HFF-Myc (cell line): ENCODE results near the gene ARF3.

ENCODE experiments used
- DNase-seq: peaks from one replicate; pipeline ENCODE4 v3.0.0-alpha.2; 2011; ENCODE audit warnings: low read depth; ENCODE audit errors: extremely low read depth
- H3K4me3 ChIP-seq: replicated peaks from 2 replicates; pipeline ENCODE4 v1.5.1; 2011; ENCODE audit warnings: low read depth, mild to moderate bottlenecking, control low read depth, low read length
- TF ChIP-seq, protein P1 (sequence below): IDR thresholded peaks from 2 replicates; pipeline ENCODE4 v1.5.1; 2012; ENCODE audit warnings: mild to moderate bottlenecking, low read depth, low read length, control low read depth; ENCODE audit errors: missing control alignments

ARF3 gene

GRCh38 chr12:48961801-48962200, 4.5 kb upstream of the ARF3 start:
- no peak overlapping the region for H3K4me3 ChIP-seq
- DNase-seq, result no peak
- TF ChIP-seq, protein P1, sequence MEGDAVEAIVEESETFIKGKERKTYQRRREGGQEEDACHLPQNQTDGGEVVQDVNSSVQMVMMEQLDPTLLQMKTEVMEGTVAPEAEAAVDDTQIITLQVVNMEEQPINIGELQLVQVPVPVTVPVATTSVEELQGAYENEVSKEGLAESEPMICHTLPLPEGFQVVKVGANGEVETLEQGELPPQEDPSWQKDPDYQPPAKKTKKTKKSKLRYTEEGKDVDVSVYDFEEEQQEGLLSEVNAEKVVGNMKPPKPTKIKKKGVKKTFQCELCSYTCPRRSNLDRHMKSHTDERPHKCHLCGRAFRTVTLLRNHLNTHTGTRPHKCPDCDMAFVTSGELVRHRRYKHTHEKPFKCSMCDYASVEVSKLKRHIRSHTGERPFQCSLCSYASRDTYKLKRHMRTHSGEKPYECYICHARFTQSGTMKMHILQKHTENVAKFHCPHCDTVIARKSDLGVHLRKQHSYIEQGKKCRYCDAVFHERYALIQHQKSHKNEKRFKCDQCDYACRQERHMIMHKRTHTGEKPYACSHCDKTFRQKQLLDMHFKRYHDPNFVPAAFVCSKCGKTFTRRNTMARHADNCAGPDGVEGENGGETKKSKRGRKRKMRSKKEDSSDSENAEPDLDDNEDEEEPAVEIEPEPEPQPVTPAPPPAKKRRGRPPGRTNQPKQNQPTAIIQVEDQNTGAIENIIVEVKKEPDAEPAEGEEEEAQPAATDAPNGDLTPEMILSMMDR, result no peak

- H3K4me3 ChIP-seq, result no peak overlapping the region
- DNase-seq, result no peak
- TF ChIP-seq, protein P1, result no peak
Observed at GRCh38 chr12:48961331-48961730, 4.0 kb upstream of the ARF3 start.

- TF ChIP-seq, protein P1, result no peak
- no peak overlapping the region for H3K4me3 ChIP-seq
- DNase-seq, result no peak
Observed at GRCh38 chr12:48960834-48961233, 3.5 kb upstream of the ARF3 start.

DNA sequence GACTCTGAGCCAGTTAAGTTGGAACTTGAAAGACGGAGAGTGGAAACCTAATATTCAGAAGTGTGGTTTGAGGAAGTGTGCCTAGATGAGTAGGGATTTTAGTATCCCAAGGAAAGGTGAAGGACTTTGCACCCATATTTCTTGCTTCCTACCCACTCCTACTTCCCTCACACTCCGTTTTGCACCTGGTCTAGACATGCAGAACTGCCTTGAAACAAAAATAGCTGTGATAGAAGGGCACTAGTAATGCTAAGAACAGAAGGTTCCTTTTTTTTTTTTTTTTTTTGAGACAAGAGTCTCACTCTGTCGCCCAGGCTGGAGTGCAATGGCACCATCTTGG, 732 bp upstream of the ARF3 start:
- no peak for DNase-seq
- H3K4me3 ChIP-seq, result peak overlapping the region; percentile 86
- TF ChIP-seq, protein P1, result no peak

DNA sequence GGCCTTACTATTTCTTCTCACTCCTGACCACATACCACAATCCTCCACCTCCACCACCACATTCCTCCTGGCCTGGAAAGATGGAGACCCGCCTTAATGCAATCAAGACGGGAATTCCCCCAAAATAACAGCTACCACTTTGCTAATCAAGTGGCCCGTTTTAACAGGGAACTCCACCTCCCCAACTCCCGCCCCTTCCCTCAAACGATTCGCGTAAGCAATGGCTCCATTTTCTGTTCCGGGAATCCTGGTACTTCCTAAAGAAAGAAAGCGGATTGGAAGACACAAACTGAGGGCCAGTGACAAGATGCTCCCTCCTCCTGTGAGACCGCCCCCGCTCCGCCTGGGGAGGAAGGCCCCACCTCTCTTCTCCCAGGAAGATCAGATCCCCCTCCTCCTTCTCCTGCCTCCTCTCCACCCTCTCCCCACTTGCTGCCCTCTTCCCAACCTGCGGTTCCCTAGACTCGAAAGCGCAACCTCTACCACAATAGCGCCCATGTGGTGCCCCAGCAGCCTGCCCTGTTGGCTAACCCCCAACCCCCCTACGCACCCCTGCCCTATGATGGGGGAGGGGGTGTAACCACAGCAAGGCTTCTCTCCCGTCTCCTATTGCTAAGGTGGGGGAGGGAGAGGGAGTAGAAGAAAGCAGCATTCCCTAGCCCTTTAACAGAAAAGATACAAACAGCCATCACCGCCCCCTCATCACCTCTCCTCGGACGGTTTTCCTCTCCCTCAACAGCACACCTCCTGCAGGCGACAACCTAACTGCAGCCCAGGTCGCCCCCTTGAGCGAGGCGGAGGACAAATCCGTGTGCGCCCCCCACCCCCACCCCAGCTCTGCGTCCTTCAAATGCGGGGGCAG, 777 bp downstream of the ARF3 start:
- TF ChIP-seq, protein P1, result no peak
- peak; percentile 85 for DNase-seq
- peak overlapping the region; percentile 86 for H3K4me3 ChIP-seq

DNA sequence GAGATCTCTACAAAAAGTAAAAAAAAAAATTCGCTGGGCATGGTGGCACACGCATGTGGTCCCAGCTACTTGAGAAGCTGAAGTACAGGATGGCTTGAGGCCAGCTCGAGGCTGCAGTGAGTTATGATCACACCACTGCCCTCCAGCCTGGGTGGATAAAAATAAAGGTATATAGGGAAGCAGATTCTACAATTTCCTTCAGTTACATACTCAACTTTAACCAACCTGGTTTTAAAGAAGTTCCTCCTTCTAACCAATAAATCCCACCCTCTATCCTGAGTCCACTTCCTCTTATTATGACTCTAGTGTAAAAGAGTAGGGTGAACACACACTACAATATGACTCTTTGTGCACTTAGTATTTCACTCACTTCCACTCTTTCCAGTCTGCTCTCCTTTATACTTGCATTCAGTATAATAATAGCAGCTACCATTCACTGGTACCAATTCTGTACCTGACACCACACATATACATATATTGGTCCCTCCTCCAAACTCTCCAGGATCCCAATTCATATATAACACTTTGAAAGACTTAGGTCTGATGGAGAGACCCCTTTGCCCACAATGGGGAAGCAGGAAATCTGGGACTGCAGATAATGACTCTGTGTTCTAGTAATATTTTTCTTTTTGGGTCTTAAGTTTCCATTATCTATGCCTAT, 2.3 kb downstream of the ARF3 start:
- TF ChIP-seq, protein P1, result no peak
- H3K4me3 ChIP-seq, result no peak overlapping the region
- no peak for DNase-seq
